SK-N-SH treated with all-trans-retinoic acid at 6 μM for 48 hours (cell line): ENCODE results near the gene KRT14.
"Not testable (repeated sequence)": the region's sequence is repeated elsewhere in the genome, so short reads cannot be mapped to it uniquely, and the experiment has no call there.

Source experiments
- ATAC-seq: fragments of 200-7000 bp; cut with Tn5 transposase; 3 replicates; pipeline ENCODE4 v1.9.1; 2020; ENCODE audit warnings: mild to moderate bottlenecking, moderate library complexity
- ARNTL ChIP-seq: fragments of 450-650 bp; formaldehyde crosslinking; IDR thresholded peaks from 2 replicates; pipeline ENCODE4 v1.5.0; 2020; ENCODE audit warnings: low read depth, mild to moderate bottlenecking, moderate library complexity, borderline replicate concordance
- BACH2 ChIP-seq: fragments of 250-450 bp; sonication (Bioruptor Pico); IDR thresholded peaks from 2 replicates; pipeline ENCODE4 v1.9.0; 2021; ENCODE audit warnings: mild to moderate bottlenecking, borderline replicate concordance
- CREB5 ChIP-seq: fragments of 250-450 bp; sonication (Bioruptor Pico); IDR thresholded peaks from 2 replicates; pipeline ENCODE4 v1.5.1; 2020; ENCODE audit warnings: low read depth, mild to moderate bottlenecking, moderate library complexity
- CSRNP3 ChIP-seq: fragments of 250-450 bp; sonication (Bioruptor Pico); IDR thresholded peaks from 2 replicates; pipeline ENCODE4 v1.5.1; 2021; ENCODE audit warnings: mild to moderate bottlenecking, moderate library complexity
- ESRRG ChIP-seq: fragments of 250-450 bp; sonication (Bioruptor Pico); IDR thresholded peaks from 2 replicates; pipeline ENCODE4 v1.6.1; 2021; ENCODE audit warnings: mild to moderate bottlenecking
- GLIS3 ChIP-seq: fragments of 250-450 bp; sonication (Bioruptor Pico); IDR thresholded peaks from 2 replicates; pipeline ENCODE4 v1.5.0; 2020; ENCODE audit warnings: mild to moderate bottlenecking, moderate library complexity
- ISL1 ChIP-seq: fragments of 250-450 bp; sonication (Bioruptor Pico); IDR thresholded peaks from 2 replicates; pipeline ENCODE4 v2.1.2; 2022; ENCODE audit warnings: mild to moderate bottlenecking, moderate library complexity
- OSR1 ChIP-seq: fragments of 250-450 bp; sonication (Bioruptor Pico); IDR thresholded peaks from 2 replicates; pipeline ENCODE4 v1.8.0; 2022; ENCODE audit warnings: moderate library complexity, mild to moderate bottlenecking, inconsistent platforms
- PATZ1 ChIP-seq: fragments of 250-450 bp; sonication (Bioruptor Pico); IDR thresholded peaks from 2 replicates; pipeline ENCODE4 v1.8.0; 2020; ENCODE audit warnings: mild to moderate bottlenecking, moderate library complexity, borderline replicate concordance
- POU6F1 ChIP-seq: fragments of 250-450 bp; sonication (Bioruptor Pico); IDR thresholded peaks from 2 replicates; pipeline ENCODE4 v1.8.0; 2021; ENCODE audit warnings: low read depth, mild to moderate bottlenecking, moderate library complexity, borderline replicate concordance
- PPARA ChIP-seq: fragments of 250-450 bp; sonication (Bioruptor Pico); IDR thresholded peaks from 2 replicates; pipeline ENCODE4 v1.5.0; 2020; ENCODE audit warnings: mild to moderate bottlenecking, borderline replicate concordance
- RARB ChIP-seq: fragments of 250-450 bp; sonication (Bioruptor Pico); IDR thresholded peaks from 2 replicates; pipeline ENCODE4 v1.8.0; 2021; ENCODE audit warnings: mild to moderate bottlenecking, moderate library complexity
- SNAI2 ChIP-seq: fragments of 250-450 bp; sonication (Bioruptor Pico); IDR thresholded peaks from 2 replicates; pipeline ENCODE4 v1.5.0; 2020; ENCODE audit warnings: mild to moderate bottlenecking, moderate library complexity
- TCF4 ChIP-seq: fragments of 250-450 bp; sonication (Bioruptor Pico); IDR thresholded peaks from 2 replicates; pipeline ENCODE4 v1.8.0; 2021; ENCODE audit warnings: mild to moderate bottlenecking, moderate library complexity, borderline replicate concordance
- TOX ChIP-seq: fragments of 250-450 bp; sonication (Bioruptor Pico); IDR thresholded peaks from 2 replicates; pipeline ENCODE4 v1.8.0; 2021; ENCODE audit warnings: mild to moderate bottlenecking, moderate library complexity, borderline replicate concordance
- TSHZ2 ChIP-seq: fragments of 250-450 bp; sonication (Bioruptor Pico); IDR thresholded peaks from 2 replicates; pipeline ENCODE4 v1.5.0; 2020; ENCODE audit warnings: mild to moderate bottlenecking, moderate library complexity
- ZC3H10 ChIP-seq: fragments of 250-450 bp; sonication (Bioruptor Pico); IDR thresholded peaks from 2 replicates; pipeline ENCODE4 v1.5.1; 2021; ENCODE audit warnings: mild to moderate bottlenecking, moderate library complexity
- ZFP30 ChIP-seq: fragments of 450-650 bp; formaldehyde crosslinking; IDR thresholded peaks from 2 replicates; pipeline ENCODE4 v1.5.0; 2022; ENCODE audit warnings: mild to moderate bottlenecking, moderate library complexity
- ZNF565 ChIP-seq: fragments of 450-650 bp; formaldehyde crosslinking; conservative IDR thresholded peaks from 2 replicates; pipeline ENCODE4 v1.5.0; 2020; ENCODE audit warnings: low read depth, mild to moderate bottlenecking, moderate library complexity
- ZNF8 ChIP-seq: fragments of 450-650 bp; formaldehyde crosslinking; IDR thresholded peaks from 2 replicates; pipeline ENCODE4 v1.5.0; 2020; ENCODE audit warnings: mild to moderate bottlenecking, moderate library complexity

Gene KRT14

GRCh38 chr17:41625602-41626001 lies 38.9 kb upstream of the KRT14 start (continued):
- no peak for TF ChIP-seq ISL1 (CRISPR knock-in tag)
- no peak for TF ChIP-seq ESRRG (CRISPR knock-in tag)

GRCh38 chr17:41624208-41625101 lies 37.8 kb upstream of the KRT14 start, which contains the start of gene KRT17:
KRT17 (minus strand) TSS chr17:41624575; CDS start chr17:41624509, 66 bp downstream.
- no peak for ATAC-seq
- TF ChIP-seq PATZ1 (CRISPR knock-in tag) (no peak), OSR1 (CRISPR knock-in tag) (no peak), SNAI2 (CRISPR knock-in tag) (no peak), CSRNP3 (CRISPR knock-in tag) (no peak), TSHZ2 (CRISPR knock-in tag) (no peak), ZC3H10 (CRISPR knock-in tag) (no peak), ISL1 (CRISPR knock-in tag) (no peak), ZNF565 (CRISPR knock-in tag) (no peak), ARNTL (CRISPR knock-in tag) (no peak), ZNF8 (CRISPR knock-in tag) (no peak), ZFP30 (CRISPR knock-in tag) (no peak), TOX (CRISPR knock-in tag) (no peak), ESRRG (CRISPR knock-in tag) (no peak), TCF4 (CRISPR knock-in tag) (no peak), GLIS3 (CRISPR knock-in tag) (no peak), BACH2 (CRISPR knock-in tag) (no peak), RARB (CRISPR knock-in tag) (no peak), CREB5 (CRISPR knock-in tag) (no peak), POU6F1 (CRISPR knock-in tag) (no peak), PPARA (CRISPR knock-in tag) (no peak)

- ATAC-seq, result not testable (repeated sequence)
Observed at GRCh38 chr17:41623184-41623861, 36.6 kb upstream of the KRT14 start.

GRCh38 chr17:41622340-41623183 lies 35.9 kb upstream of the KRT14 start:
- not testable (repeated sequence) for ATAC-seq
